Head of caudate nucleus (tissue), 42 donors: Measurements from ENCODE around the gene DNAJC16.
A peak's percentile ranks its signal among the peaks of the same experiment; 100 is the strongest.
"Not testable (repeated sequence)": the region's sequence is repeated elsewhere in the genome, so short reads cannot be mapped to it uniquely, and the experiment has no call there.

Experiments
- DNase-seq, 42 donors: peaks; one replicate each; pipeline versions ENCODE4 v3.0.0 to v3.0.0-alpha.2; 2020 to 2021; ENCODE audit warnings: mixed read lengths in 7 of 42
- intact Hi-C: fragments of 100-400 bp; cut with DNase I; formaldehyde crosslinking; loops from one replicate; pipeline ENCODE4 v1.15.0; 2022

DNAJC16 gene

DNA sequence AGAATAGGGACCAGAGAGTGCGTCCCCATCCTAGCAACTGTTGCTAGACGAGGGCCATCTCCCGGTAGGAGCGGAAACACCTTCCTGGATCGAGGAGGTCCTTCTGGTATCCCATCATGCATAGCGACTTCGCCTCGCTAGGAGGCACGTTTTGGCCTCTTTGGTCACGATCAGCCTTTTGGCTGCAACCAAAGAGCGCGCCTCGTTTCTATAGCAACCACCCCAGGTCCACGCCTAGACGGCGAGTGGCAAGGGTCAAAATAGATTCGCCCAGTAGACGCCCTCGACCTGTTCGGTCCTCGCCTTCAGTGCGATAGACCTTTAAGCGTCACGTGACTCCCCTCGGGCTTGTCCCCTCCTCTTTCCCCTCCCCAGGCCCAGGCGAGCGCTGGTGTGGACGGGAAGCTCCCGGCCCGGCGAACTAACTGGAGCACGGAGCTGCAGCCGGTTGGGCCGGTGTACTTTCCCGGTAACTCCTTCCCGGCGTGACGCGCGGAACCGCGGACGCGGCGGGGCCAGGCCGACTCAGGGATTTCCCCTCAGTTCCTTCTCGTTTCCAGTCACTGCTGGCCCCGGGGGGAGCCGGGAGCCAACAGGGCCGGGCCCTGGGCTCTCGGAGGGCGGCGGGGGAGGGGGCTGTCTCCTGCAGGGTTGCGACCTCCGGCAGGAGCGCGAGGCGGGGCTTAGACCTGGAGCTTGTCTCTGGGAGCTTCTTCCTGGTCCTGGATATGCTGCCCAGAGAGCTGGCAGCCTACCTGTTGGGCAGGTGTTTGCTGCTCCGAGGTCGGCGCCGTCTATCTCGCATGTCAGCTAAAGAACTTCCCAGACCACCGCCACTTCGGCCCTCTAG, at the start of gene DNAJC16:
DNAJC16 (plus strand) TSS at position 359 of the 850 bp plus-strand sequence. CDS start 2,258 bp downstream, outside the sequence.
- peak; percentile 97 to 100 (median 99) for DNase-seq
- intact Hi-C loops: no loop called here

GRCh38 chr1:15476927-15477326, 49.7 kb upstream of the DNAJC16 start:
- DNase-seq: no peak
- intact Hi-C loops: no loop called here

DNA sequence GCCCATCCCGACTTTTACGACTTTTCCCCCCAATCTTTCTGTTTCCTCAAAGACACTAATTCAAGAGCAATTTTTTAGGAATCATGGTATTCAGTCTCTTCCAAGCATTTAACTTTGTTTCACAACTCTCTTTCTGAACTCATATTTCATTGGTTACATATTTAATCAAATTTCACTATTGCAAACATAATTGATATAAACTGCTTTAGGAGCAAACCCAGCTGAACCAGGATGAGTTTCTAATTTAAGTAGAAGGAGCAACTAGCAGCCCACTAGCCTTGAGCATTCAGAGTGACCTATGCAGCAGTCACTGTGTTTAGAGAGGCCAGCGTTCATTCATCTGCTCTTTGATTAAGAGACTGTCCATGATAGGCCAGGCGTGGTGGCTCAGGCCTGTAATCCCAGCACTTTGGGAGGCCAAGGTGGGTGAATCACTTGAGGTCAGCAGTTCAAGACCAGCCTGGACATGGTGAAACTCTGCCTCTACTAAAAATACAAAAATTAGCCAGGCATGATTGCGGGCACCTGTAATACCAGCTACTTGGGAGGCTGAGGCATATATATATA, 48.9 kb upstream of the DNAJC16 start:
- DNase-seq: no peak
- intact Hi-C loops: no loop called here

DNA sequence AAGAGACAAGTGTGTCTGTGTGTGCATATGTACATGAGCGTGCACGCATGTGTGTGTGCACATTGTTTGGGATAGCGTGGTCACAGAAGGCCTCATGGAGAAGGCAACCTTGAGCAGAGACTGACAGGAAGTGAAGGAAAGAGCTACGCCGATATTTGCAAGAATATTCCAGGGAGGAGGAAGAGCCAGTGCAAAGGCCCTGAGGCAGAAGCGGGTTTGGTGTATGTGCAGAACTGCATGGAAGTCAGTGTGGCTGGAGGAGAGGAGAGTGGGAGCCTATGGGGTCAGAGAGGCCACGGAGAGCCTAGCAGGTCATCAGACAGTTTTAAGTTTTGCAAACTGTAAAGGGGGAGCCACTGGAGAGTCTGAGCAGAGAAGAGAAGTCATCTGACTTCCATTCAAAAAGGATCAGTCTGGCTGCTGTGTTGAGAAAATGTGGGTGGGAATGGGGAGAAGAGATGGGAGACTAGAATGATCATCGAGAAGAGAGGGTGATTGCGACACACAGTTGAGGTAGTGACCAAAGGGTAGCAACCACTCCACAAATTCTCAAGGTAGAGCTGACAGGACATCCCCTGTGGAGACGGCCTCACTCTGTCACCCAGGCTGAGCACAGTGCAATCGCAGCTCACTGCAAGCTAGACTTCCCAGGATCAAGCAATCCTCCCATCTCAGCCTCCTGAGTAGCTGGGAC, 46.8 kb upstream of the DNAJC16 start:
- intact Hi-C loops: no loop called here
- DNase-seq: no peak

GRCh38 chr1:15482455-15482854, 44.2 kb upstream of the DNAJC16 start:
- DNase-seq, intact Hi-C loops: not testable (repeated sequence)

DNA sequence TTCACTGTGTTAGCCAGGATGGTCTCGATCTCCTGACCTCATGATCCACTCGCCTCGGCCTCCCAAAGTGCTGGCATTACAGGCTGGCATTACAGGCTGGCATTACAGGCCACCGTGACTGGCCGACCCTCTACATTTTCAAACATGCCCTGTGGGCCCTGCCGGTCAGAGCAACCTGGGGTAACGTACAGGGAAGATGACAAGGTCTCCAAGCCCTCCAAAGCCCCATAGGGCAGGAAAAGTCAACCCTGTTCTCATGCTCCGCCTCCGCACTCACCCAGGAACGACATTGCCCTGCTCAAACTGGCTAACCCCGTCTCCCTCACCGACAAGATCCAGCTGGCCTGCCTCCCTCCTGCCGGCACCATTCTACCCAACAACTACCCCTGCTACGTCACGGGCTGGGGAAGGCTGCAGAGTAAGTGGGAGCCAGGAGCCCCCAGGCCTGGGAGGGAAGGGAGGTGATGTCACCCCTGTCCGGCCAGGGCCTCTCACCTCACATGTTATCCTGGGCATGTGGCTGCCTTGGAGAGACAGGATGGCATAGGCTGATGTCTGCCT, 43.6 kb upstream of the DNAJC16 start:
- intact Hi-C loops, DNase-seq: not testable (repeated sequence)

GRCh38 chr1:15483971-15484370, 42.7 kb upstream of the DNAJC16 start:
- no peak for DNase-seq
- intact Hi-C loops: no loop called here

DNA sequence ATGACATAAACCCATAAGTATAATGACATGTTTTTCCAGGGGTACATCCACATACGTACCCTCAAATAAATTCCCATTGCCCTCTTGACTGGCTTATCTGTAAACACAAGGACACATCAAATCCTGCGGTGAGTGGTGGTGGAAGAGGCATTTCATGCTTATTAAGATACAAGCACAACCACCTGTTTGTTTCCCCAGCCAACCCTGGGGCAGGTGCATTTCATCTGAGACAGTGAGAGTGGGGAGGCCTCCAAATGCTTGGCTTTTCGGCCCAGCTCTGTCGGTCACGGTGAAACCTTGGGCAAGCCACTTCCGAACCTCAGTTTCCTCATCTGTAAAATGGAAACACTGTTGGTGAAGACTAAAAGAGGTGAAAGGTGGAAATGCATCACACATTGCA, 42.2 kb upstream of the DNAJC16 start:
- DNase-seq, intact Hi-C loops: not testable (repeated sequence)

DNA sequence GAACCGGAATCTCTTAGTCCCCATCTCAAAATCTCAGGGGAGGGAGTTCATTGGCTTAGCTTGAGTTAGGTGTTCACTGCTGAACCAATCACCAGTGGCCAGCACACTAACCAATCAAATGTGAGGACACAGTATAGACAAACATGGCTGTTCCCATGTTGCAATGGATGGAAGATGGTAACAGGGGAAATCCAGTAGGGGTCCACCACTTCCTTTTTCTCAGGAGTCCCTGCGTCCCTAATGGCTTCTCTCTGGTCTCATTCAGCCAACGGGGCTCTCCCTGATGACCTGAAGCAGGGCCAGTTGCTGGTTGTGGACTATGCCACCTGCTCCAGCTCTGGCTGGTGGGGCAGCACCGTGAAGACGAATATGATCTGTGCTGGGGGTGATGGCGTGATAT, 41.0 kb upstream of the DNAJC16 start:
- intact Hi-C loops: no loop called here

DNA sequence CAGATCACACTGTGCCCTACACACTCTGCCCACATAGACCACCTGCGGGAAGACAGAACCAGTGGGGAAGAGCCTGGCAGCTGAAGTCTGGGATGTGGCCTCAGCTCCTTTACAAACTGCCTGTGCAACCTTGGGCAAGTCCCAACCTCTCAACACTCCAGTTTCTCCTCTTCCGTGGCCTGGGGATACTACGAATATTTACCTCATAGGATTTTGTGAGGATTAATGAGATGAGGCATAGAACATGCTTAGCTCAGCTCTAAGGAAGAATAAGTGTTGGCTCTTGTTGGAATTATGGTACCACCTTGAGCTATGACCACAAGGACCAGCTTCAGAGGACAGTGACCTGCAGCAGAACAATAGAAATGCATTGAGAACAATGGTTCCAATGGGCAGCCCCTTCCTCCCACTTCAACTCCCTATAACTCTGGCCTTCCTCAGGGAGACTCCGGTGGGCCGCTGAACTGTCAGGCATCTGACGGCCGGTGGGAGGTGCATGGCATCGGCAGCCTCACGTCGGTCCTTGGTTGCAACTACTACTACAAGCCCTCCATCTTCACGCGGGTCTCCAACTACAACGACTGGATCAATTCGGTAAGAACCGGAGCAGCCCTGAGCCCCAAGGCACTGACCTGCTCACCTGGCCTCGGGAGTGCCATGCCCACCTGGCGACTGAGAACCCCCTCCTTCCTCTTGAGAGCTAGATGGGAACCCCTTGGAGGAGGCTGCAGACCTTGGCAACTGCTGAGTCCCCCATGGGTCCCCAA, 39.6 kb upstream of the DNAJC16 start:
- intact Hi-C loops, DNase-seq: not testable (repeated sequence)

More for the DNA sequence above, 41.0 kb upstream of the DNAJC16 start:
- no peak for DNase-seq

DNA sequence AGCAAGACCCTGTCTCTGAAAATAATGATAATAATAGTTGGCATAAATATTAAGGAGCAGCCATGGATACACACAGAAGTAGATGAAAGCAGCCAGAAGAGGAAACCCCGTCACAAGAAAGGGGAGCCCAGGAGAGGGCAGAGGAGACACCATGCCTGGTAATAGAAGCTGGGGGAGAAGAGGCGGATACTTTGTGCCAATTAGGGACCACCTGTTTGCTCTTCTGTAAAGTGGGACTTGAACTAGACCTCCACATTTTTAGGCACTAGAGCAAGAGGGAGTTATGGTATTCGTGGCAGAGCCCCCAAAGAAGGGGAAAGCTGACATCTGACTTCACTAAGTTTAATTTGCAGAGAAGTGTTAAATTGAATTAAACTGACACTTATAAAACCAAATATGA, 38.3 kb upstream of the DNAJC16 start:
- no peak for DNase-seq
- intact Hi-C loops: no loop called here

DNA sequence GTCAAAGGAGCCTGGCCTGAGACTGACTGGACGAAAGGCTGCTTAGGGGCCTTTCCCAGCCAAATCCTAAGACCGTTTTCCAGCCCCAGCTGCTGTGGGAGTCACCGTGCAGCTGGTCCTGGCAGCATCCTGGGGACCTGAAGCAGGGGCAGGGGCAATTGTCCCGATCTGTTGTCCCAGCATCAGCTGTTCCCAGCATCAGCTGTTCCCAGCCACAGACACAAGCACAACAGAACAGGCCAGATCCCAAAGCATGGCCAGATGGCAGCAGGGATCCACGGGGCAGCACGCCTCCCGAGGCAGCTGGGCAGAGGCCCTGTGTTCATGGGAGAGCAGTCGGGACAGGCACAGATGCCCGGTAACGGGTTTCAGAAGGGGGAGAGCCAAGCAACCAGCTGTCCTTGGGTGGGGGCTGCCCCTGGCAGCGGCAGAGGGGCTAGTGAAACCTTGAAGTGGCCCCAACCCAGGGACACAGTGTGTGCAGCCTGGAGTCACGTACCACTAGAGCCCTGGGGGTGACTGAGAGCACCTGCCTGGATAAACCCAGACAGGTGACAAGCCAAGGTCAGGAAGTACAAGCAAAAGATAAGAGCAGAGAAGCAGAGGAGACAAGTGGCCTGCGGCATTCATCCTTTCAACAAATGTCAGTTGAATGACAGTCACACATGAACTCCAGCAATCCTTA, 37.5 kb upstream of the DNAJC16 start:
- peak in 40 of 42 donors; percentile 9 to 80 (median 43) for DNase-seq
- intact Hi-C loops: no loop called here

- peak in 30 of 42 donors; percentile 3 to 75 (median 42) for DNase-seq
- intact Hi-C loops: not testable (repeated sequence)
These were observed 35.6 kb upstream of the DNAJC16 start for GRCh38 chr1:15491010-15491409.

GRCh38 chr1:15492596-15492995, 34.1 kb upstream of the DNAJC16 start:
- DNase-seq: no peak
- intact Hi-C loops: no loop called here

DNA sequence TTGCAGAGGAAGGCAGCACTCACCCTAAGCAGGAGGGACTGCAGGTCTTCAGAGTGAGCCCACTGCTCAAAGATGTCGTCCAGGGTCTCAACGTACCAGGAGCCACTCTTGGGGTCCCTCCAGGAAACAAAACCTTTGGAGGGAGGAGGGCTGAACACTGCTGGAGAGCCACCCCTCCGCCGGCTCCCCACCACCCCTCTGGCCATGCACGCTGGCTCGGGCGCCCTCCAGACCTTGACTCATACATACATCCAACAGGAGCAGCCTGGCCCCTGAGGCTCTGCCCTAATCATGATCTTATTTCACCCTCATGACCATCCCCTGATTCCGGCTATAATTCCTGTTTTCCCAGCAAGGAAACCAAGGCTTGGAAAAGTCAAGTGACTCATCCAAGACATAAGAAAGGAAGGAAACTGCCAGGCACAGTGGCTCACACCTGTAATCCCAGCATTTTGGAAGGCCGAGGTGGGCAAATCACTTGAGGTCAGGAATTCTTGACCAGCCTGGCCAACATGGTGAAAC, 32.7 kb upstream of the DNAJC16 start:
- intact Hi-C loops: no loop called here
- no peak for DNase-seq

GRCh38 chr1:15500184-15501178, 26.2 kb upstream of the DNAJC16 start:
- DNase-seq: no peak
- intact Hi-C loops: no loop called here
